AG09319 (cell line): ENCODE measurements around the gene GSE1.

Experiments
- DNase-seq: peaks from one replicate; pipeline ENCODE4 v3.0.0-alpha.2; 2010; ENCODE audit warnings: low read depth; ENCODE audit errors: extremely low read depth
- TF ChIP-seq, protein P1 (sequence below): IDR thresholded peaks from 2 replicates; pipeline ENCODE4 v1.5.1; 2011; ENCODE audit warnings: low read depth, mild to moderate bottlenecking, inconsistent platforms, low read length, moderate library complexity

Gene GSE1

GRCh38 chr16:85708338-85708737, 95.2 kb downstream of the GSE1 start:
- DNase-seq: no peak
- TF ChIP-seq, protein P1, sequence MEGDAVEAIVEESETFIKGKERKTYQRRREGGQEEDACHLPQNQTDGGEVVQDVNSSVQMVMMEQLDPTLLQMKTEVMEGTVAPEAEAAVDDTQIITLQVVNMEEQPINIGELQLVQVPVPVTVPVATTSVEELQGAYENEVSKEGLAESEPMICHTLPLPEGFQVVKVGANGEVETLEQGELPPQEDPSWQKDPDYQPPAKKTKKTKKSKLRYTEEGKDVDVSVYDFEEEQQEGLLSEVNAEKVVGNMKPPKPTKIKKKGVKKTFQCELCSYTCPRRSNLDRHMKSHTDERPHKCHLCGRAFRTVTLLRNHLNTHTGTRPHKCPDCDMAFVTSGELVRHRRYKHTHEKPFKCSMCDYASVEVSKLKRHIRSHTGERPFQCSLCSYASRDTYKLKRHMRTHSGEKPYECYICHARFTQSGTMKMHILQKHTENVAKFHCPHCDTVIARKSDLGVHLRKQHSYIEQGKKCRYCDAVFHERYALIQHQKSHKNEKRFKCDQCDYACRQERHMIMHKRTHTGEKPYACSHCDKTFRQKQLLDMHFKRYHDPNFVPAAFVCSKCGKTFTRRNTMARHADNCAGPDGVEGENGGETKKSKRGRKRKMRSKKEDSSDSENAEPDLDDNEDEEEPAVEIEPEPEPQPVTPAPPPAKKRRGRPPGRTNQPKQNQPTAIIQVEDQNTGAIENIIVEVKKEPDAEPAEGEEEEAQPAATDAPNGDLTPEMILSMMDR: no peak

- TF ChIP-seq, protein P1: no peak
- no peak for DNase-seq
These were observed 96.9 kb downstream of the GSE1 start for GRCh38 chr16:85709766-85710585.

DNA sequence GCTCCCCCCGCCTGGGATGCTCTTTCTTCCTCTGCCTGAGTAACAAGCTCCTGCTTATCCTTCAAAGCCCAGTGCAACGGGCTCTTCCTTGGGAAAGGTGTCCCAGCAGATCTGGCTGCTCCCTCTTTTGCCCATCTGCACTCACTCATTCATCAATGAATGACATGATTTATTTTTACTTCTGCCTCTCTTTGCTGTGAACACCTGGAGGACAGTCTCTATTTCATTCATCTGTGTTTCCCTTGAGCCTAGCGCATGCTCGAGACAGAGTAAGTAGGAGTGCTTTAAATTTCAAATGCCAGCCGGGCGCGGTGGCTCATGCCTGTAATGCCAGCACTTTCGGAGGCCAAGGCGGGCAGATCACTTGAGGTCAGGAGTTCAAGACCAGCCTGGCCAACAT, 97.6 kb downstream of the GSE1 start:
- TF ChIP-seq, protein P1: no peak
- no peak for DNase-seq

GRCh38 chr16:85711982-85712587, 99.0 kb downstream of the GSE1 start:
- no peak for DNase-seq
- TF ChIP-seq, protein P1: no peak

- no peak for DNase-seq
- TF ChIP-seq, protein P1: no peak
These were observed 99.7 kb downstream of the GSE1 start for GRCh38 chr16:85712801-85713200.

DNA sequence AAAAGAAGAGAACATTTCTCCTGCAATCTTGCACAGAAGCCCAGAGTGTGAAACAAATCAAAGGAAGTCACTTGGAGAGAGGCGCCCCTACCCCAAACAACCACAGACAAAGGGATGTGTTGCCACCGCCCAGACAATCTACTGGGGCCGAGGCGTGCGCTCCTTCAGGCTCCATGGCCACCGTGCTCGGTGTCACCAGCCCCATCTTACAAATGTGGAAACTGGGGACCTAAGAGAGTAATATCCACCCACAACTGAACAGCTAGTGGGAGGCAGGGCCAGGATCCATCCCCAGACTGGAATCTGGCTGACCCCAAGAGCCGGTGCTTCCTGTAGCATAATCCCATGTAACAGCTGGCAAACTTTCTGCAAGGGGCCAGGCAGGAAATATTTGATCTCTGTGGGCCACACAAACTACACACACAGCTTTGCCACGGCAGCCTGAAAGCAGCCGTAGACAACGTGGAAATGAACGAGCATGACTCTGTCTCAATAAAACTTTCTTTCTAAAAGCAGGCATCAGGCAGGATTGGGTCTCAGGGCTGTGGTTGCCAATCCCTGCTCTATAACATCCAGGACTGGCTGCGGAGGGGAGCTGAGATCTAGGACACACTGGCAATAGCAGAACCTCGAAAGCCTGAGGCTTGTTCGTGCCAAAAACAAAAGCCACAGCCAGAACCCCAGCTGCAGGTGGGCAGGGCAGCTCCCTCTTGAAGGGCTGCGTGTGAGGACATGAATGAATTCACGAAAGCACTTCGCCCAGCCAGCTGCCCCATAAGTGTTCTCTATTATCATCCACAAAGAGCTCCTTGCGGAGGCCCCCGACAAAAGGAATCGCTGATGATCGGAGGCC, 102.3 kb downstream of the GSE1 start:
- DNase-seq: no peak
- TF ChIP-seq, protein P1: no peak
